Tibial nerve (tissue), 4 donors: Measurements from ENCODE around the gene PIP4K2C. TPM values are rescaled to one million over a fixed set of nuclear protein-coding genes. Genes with fewer than 3 reads are reported as not detected.
"Not testable (repeated sequence)": the region's sequence is repeated elsewhere in the genome, so short reads cannot be mapped to it uniquely, and the experiment has no call there.

ENCODE experiments used
- DNase-seq, 2 donors: peaks; one replicate each; pipeline ENCODE4 v3.0.0-alpha.2; 2019; ENCODE audit warnings: low spot score in 2 of 2
- H3K27ac ChIP-seq, 4 donors: fragments of 200-600 bp; sonication (generic) in 3 of 4; one replicate each; pipeline ENCODE4 v1.5.1; 2017 to 2019; ENCODE audit warnings: mild to moderate bottlenecking in 1 of 4
- H3K27me3 ChIP-seq, 2 donors: fragments of 200-600 bp; sonication (generic) in 1 of 2; one replicate each; pipeline versions ENCODE4 v1.5.1 to v1.6.0; 2017 to 2019
- H3K36me3 ChIP-seq, 3 donors: fragments of 200-600 bp; sonication (generic); one replicate each; pipeline ENCODE4 v1.5.1; 2018 to 2019
- H3K4me1 ChIP-seq, 4 donors: fragments of 200-600 bp; sonication (generic) in 3 of 4; one replicate each; pipeline ENCODE4 v1.5.1; 2017 to 2019
- H3K4me3 ChIP-seq, 4 donors: fragments of 200-600 bp; sonication (generic) in 3 of 4; one replicate each; pipeline ENCODE4 v1.5.1; 2017 to 2019; ENCODE audit warnings: mild to moderate bottlenecking in 1 of 4, moderate library complexity in 1 of 4
- H3K9me3 ChIP-seq, 4 donors: fragments of 200-600 bp; sonication (generic) in 3 of 4; one replicate each; pipeline ENCODE4 v1.5.1; 2017 to 2019
- CTCF ChIP-seq, 5 experiments: fragments of 200-600 bp in 3 of 5; fragments of 450-650 bp in 2 of 5; sonication (generic) in 3 of 5; IDR thresholded peaks; one replicate each; pipeline ENCODE4 v1.5.1; 2016 to 2019; ENCODE audit warnings: antibody characterized with exemption in 5 of 5, mild to moderate bottlenecking in 3 of 5, moderate library complexity in 2 of 5
- EP300 ChIP-seq, 2 donors: sonication (generic); formaldehyde crosslinking; IDR thresholded peaks; one replicate each; pipeline ENCODE4 v1.6.1; 2017; ENCODE audit warnings: antibody characterized with exemption in 2 of 2, mild to moderate bottlenecking in 1 of 2
- POLR2A ChIP-seq, 2 donors: fragments of 450-650 bp; IDR thresholded peaks; one replicate each; pipeline ENCODE4 v1.6.1; 2017; ENCODE audit warnings: antibody characterized with exemption in 2 of 2, mild to moderate bottlenecking in 2 of 2, moderate library complexity in 2 of 2
- WGBS, 2 donors: methylation state at CpG; one replicate each; pipeline ENCODE4 v1.1.5; 2018; 5-methylcytosine and 5-hydroxymethylcytosine counted together
- total RNA-seq, 4 donors: library from RNA; depleted of rRNA; stranded (reverse); fragments of >200 nt; gene quantifications; one replicate each; pipeline ENCODE4 v1.1.0, GENCODE V29; 2016

Gene PIP4K2C
- total RNA-seq, 4 donors from 2014 or later = 29.5 to 67.7 (median 35.9) TPM

- 94 to 96% methylated on average over 3 of the region's 3 CpGs for WGBS, 2 donors
- no peaks in the 10 kb centered on the region for H3K36me3 ChIP-seq
- no peak overlapping the region for H3K27ac ChIP-seq
- DNase-seq = no peak
- peaks cover 0 to 7% (median 5%) of the 10 kb centered on the region in 4 donors for H3K4me1 ChIP-seq
- H3K27me3 ChIP-seq = peaks cover 0 to 6% of the 10 kb centered on the region in 2 donors
- no peak overlapping the region for H3K4me3 ChIP-seq
- no peak for TF ChIP-seq CTCF (IDR thresholded peaks at IDR 0.05)
- TF ChIP-seq POLR2A (IDR thresholded peaks at IDR 0.05) = no peak
- TF ChIP-seq EP300 (IDR thresholded peaks at IDR 0.05) = no peak
- no peaks in the 10 kb centered on the region for H3K9me3 ChIP-seq
Observed at GRCh38 chr12:57638096-57638495, 47.1 kb downstream of the PIP4K2C start.

DNA sequence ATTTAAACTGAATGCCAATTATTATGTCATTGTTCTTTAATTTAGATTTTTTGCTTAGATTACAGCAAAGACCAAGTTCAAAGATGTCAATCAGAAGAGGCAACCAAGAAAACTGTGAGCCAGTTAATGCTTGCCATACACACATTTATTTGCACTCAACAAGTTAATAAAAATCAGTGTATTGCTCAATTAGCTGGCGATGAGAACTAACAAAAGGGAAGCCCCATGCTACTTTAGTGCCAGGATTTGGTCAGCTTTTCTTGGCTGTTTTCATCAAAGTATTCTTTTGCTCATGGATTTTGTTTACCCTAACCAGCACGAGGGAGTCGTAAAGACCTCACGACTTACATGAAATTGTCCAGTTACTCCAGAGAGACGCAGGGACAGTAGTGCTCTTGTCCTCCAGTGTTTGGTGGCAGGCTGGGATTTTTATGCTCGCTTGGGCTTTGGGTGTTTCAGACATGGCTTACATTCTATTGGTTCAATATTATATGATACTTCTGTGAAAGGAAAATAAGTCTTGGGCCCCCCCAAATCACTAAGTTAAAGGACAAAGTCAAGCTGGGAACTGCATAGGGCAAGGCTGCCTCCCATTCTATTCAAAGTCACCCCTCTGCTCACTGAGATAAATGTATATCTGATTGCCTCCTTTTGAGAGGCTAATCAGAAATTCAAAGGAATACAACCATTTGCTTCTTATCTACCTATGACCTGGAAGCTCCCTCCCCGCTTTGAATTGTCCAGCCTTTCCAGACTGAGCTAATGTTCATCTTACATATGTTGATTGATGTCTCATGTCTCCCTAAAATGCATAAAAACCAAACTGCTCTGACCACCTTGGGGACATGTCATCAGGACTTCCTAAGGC lies 49.4 kb downstream of the PIP4K2C start:
- no peak for DNase-seq
- Histone ChIP-seq H3K4me3 (no peak overlapping the region), H3K4me1 (no peaks in the 10 kb centered on the region), H3K27me3 (no peaks in the 10 kb centered on the region), H3K27ac (no peak overlapping the region), H3K9me3 (no peaks in the 10 kb centered on the region), H3K36me3 (no peaks in the 10 kb centered on the region)
- WGBS, 2 donors = 29 to 43% methylated on average over 7 of the region's 7 CpGs
- TF ChIP-seq POLR2A (IDR thresholded peaks at IDR 0.05) (no peak), CTCF (IDR thresholded peaks at IDR 0.05) (no peak), EP300 (IDR thresholded peaks at IDR 0.05) (no peak)

DNA sequence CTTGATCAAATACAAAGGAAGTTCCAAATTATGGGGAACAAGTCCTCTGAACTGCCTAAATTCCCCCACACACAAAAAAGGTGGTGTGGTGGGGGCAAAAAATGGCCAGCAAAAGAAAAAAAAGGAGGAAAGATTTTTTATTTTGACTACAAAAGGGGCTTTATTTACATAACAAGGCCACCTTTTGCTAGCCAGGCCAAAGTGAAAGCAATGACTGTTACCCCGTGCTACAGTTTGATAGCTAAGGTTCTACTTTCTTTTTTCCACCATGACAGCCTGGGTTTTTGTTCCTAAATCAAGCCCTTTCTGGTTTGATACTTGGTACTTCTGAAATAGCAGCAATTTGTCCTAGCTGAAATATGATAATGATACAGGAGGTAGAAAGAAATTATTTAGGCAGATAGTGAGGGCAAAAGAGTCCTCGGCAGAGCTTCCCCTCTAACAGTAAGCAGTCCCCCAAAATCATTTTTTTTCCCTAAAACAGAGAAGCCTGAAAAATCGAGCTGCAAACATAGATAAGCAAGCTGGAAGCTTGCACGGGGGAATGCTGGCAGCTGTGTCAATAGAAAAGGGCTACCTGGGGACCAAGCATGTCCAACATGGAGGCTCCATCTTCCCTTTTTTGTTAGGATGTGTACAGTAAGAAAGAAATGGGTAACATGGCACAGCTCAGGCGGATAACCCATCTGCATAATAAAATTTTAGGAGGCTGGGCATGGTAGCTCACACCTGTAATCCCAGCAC lies 50.9 kb downstream of the PIP4K2C start:
- Histone ChIP-seq H3K36me3 (no peaks in the 10 kb centered on the region), H3K27me3 (no peaks in the 10 kb centered on the region), H3K9me3 (peaks cover 0 to 10% (median 0%) of the 10 kb centered on the region in 4 donors), H3K4me1 (no peaks in the 10 kb centered on the region), H3K4me3 (no peak overlapping the region), H3K27ac (no peak overlapping the region)
- no peak for TF ChIP-seq EP300 (IDR thresholded peaks at IDR 0.05)
- TF ChIP-seq POLR2A (IDR thresholded peaks at IDR 0.05) = no peak
- no peak for TF ChIP-seq CTCF (IDR thresholded peaks at IDR 0.05)
- WGBS, 2 donors = 53 to 57% methylated on average over 5 of the region's 5 CpGs
- no peak for DNase-seq

GRCh38 chr12:57645990-57646658 lies 55.1 kb downstream of the PIP4K2C start:
- 74 to 75% methylated on average over 13 of the region's 13 CpGs for WGBS, 2 donors
- H3K4me3 ChIP-seq = not testable (repeated sequence)

DNA sequence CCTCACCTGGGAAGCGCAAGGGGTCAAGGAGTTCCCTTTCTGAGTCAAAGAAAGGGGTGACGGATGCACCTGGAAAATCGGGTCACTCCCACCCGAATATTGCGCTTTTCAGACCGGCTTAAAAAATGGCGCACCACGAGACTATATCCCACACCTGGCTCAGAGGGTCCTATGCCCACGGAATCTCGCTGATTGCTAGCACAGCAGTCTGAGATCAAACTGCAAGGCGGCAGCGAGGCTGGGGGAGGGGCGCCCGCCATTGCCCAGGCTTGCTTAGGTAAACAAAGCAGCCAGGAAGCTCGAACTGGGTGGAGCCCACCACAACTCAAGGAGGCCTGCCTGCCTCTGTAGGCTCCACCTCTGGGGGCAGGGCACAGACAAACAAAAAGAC lies 55.7 kb downstream of the PIP4K2C start:
- WGBS, 2 donors = 96 to 99% methylated on average over 6 to 8 of the region's 15 CpGs
- not testable (repeated sequence) for H3K27ac ChIP-seq, H3K4me1 ChIP-seq, H3K36me3 ChIP-seq, H3K9me3 ChIP-seq, H3K27me3 ChIP-seq, H3K4me3 ChIP-seq, DNase-seq

More at GRCh38 chr12:57645990-57646658, 55.1 kb downstream of the PIP4K2C start:
- H3K36me3 ChIP-seq, DNase-seq, H3K4me1 ChIP-seq, H3K27me3 ChIP-seq, H3K27ac ChIP-seq, H3K9me3 ChIP-seq: not testable (repeated sequence)

Other genes starting within 250 kb of the PIP4K2C start
- 10 to 100 TPM; 31.0 to 51.9 (median 41.6) TPM for gene R3HDM2, start 160.1 kb upstream of the PIP4K2C start, total RNA-seq
- not detected for gene INHBC, start 156.4 kb upstream of the PIP4K2C start, total RNA-seq
- gene INHBE, start 135.9 kb upstream of the PIP4K2C start, total RNA-seq = not detected
- 10 to 100 TPM; 16.2 to 61.0 (median 38.7) TPM for gene GLI1, start 131.4 kb upstream of the PIP4K2C start, total RNA-seq
- 10 to 100 TPM in 2 of 4 donors, 1 to 10 TPM in 2; 5.2 to 40.5 (median 11.6) TPM for gene ARHGAP9, start 111.3 kb upstream of the PIP4K2C start, total RNA-seq
- 100 to 1,000 TPM in 1 of 4 donors, 10 to 100 TPM in 3; 53.5 to 101 (median 74.2) TPM for gene MARS1, start 103.1 kb upstream of the PIP4K2C start, total RNA-seq
- gene DDIT3, start 70.7 kb upstream of the PIP4K2C start, total RNA-seq = 10 to 100 TPM; 35.2 to 49.2 (median 42.1) TPM
- 10 to 100 TPM; 23.0 to 49.2 (median 40.9) TPM for gene MBD6, start 68.4 kb upstream of the PIP4K2C start, total RNA-seq
- 100 to 1,000 TPM in 3 of 4 donors, 10 to 100 TPM in 1; 92.9 to 138 (median 130) TPM for gene DCTN2, start 44.0 kb upstream of the PIP4K2C start, total RNA-seq
- 1 to 10 TPM; 1.9 to 4.8 (median 2.9) TPM for gene KIF5A, start 41.1 kb upstream of the PIP4K2C start, total RNA-seq
- gene DTX3, start 13.6 kb downstream of the PIP4K2C start, total RNA-seq = 10 to 100 TPM; 19.0 to 33.1 (median 28.1) TPM
- gene ARHGEF25, start 20.2 kb downstream of the PIP4K2C start, total RNA-seq = 10 to 100 TPM; 31.2 to 91.2 (median 48.8) TPM
- 10 to 100 TPM; 14.5 to 43.8 (median 16.8) TPM for gene B4GALNT1, start 42.0 kb downstream of the PIP4K2C start, total RNA-seq
- gene OS9, start 102.9 kb downstream of the PIP4K2C start, total RNA-seq = 100 to 1,000 TPM; 185 to 288 (median 224) TPM
- 1 to 10 TPM; 1.1 to 5.7 (median 2.5) TPM for gene AGAP2, start 147.6 kb downstream of the PIP4K2C start, total RNA-seq
- gene TSPAN31, start 153.8 kb downstream of the PIP4K2C start, total RNA-seq = 100 to 1,000 TPM in 1 of 4 donors, 10 to 100 TPM in 3; 47.1 to 115 (median 80.1) TPM
- gene CDK4, start 161.1 kb downstream of the PIP4K2C start, total RNA-seq = 100 to 1,000 TPM in 2 of 4 donors, 10 to 100 TPM in 2; 79.1 to 156 (median 99.0) TPM
- 10 to 100 TPM in 2 of 4 donors, 1 to 10 TPM in 2; 4.2 to 19.8 (median 10.4) TPM for gene MARCHF9, start 163.9 kb downstream of the PIP4K2C start, total RNA-seq
- 1 to 10 TPM in 1 of 4 donors, not detected in 3; 3.0 TPM for gene CYP27B1, start 175.9 kb downstream of the PIP4K2C start, total RNA-seq
- gene METTL1, start 180.9 kb downstream of the PIP4K2C start, total RNA-seq = 10 to 100 TPM in 2 of 4 donors, 1 to 10 TPM in 2; 6.5 to 17.7 (median 10.1) TPM
- gene EEF1AKMT3, start 181.4 kb downstream of the PIP4K2C start, total RNA-seq = 10 to 100 TPM in 2 of 4 donors, 1 to 10 TPM in 2; 8.0 to 16.3 (median 9.6) TPM
- gene TSFM, start 191.6 kb downstream of the PIP4K2C start, total RNA-seq = 10 to 100 TPM; 13.5 to 23.2 (median 22.4) TPM
- 1 to 10 TPM; 2.3 to 4.2 (median 3.3) TPM for gene AVIL, start 227.5 kb downstream of the PIP4K2C start, total RNA-seq